Measurements from ENCODE around the gene DMAC2L. TPM values are rescaled to one million over a fixed set of nuclear protein-coding genes. Genes with fewer than 3 reads are reported as not detected.

DMAC2L gene
- total RNA-seq, 1 donor from 2014 or later: 17.7 TPM

DNA sequence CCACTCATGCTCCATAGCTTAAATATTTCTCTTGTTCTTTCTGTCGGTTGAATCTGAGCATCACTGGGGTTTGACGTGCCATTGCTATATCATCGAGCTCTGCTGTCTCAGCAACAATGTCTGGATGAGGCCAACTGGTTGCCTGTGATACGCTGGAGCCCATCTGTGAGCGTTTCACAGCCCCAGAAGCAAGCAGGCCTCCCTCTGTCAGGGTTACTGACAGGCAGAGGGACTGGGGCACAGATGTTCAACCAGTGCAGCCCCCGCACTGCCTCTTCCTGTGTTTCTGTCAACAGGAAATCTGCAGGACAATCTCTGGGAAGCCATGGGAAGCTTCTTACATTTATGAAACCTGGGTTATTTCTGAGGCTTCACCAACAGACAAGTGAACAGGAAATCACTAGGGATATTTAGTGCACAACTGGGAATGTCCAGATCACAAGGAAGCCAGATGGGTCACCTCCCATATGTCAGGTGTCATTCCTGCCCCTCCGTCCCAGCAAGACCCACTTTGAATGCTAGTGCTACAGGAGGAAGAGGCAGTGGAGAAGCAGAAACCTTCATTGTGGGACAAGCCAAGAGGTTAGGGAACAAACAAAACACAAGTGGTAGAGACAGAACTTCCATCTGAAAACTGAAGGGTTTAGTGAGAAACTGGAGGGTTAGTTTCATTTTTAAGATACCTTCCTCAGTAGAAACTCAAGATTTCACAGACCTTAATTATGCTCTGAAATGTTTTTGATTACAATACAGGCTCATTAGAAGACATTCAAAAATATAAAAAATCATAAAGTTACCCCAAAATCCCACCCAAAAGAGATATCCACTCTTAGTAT is 24.1 kb downstream of the DMAC2L start:
- Mint-ChIP-seq H3K36me3 (ENCODE audit: unreplicated experiment) (peaks cover 14% of the 10 kb centered on the region), H3K4me3 (ENCODE audit: unreplicated experiment) (no peak overlapping the region), H3K4me1 (ENCODE audit: unreplicated experiment) (peaks cover 23% of the 10 kb centered on the region), H3K27me3 (ENCODE audit: unreplicated experiment) (no peaks in the 10 kb centered on the region), H3K9me3 (ENCODE audit: unreplicated experiment) (no peaks in the 10 kb centered on the region), H3K27ac (ENCODE audit: unreplicated experiment) (peak overlapping the region; percentile 90)
- DNase-seq (ENCODE audit: extremely low spot score, unreplicated experiment): no peak
- TF ChIP-seq, protein P1, sequence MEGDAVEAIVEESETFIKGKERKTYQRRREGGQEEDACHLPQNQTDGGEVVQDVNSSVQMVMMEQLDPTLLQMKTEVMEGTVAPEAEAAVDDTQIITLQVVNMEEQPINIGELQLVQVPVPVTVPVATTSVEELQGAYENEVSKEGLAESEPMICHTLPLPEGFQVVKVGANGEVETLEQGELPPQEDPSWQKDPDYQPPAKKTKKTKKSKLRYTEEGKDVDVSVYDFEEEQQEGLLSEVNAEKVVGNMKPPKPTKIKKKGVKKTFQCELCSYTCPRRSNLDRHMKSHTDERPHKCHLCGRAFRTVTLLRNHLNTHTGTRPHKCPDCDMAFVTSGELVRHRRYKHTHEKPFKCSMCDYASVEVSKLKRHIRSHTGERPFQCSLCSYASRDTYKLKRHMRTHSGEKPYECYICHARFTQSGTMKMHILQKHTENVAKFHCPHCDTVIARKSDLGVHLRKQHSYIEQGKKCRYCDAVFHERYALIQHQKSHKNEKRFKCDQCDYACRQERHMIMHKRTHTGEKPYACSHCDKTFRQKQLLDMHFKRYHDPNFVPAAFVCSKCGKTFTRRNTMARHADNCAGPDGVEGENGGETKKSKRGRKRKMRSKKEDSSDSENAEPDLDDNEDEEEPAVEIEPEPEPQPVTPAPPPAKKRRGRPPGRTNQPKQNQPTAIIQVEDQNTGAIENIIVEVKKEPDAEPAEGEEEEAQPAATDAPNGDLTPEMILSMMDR (IDR thresholded peaks at IDR 0.05): no peak

DNA sequence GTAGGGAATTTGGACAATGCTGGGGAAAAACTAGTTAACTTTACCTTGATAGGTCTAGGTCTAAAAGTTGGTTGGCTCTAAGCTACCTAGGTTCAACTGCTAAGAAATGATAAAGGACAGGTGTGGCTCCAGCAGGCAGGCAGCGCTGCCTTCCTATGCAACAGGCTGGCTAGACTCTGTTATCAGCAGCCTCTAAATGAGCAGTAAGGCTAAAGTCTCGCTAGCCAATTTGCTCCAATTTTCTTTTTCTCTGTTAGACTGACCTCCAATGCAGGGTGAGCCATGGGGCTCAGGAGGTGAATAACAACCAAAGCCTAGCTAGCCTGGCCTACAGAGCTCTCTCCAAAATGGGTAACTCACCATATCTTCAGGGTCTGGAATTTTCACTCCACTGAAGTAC is 26.5 kb downstream of the DMAC2L start:
- no peak for DNase-seq (ENCODE audit: extremely low spot score, unreplicated experiment)
- TF ChIP-seq, protein P1 (IDR thresholded peaks at IDR 0.05): no peak
- no peak overlapping the region for H3K4me3 Mint-ChIP-seq (ENCODE audit: unreplicated experiment)
- H3K4me1 Mint-ChIP-seq (ENCODE audit: unreplicated experiment): peaks cover 37% of the 10 kb centered on the region
- H3K9me3 Mint-ChIP-seq (ENCODE audit: unreplicated experiment): no peaks in the 10 kb centered on the region
- no peaks in the 10 kb centered on the region for H3K27me3 Mint-ChIP-seq (ENCODE audit: unreplicated experiment)
- H3K36me3 Mint-ChIP-seq (ENCODE audit: unreplicated experiment): peaks cover 1% of the 10 kb centered on the region
- H3K27ac Mint-ChIP-seq (ENCODE audit: unreplicated experiment): no peak overlapping the region

GRCh38 chr14:50339178-50339804 is 27.2 kb downstream of the DMAC2L start:
- Mint-ChIP-seq H3K4me1 (ENCODE audit: unreplicated experiment) (peaks cover 44% of the 10 kb centered on the region), H3K9me3 (ENCODE audit: unreplicated experiment) (no peaks in the 10 kb centered on the region), H3K36me3 (ENCODE audit: unreplicated experiment) (peaks cover 1% of the 10 kb centered on the region), H3K27ac (ENCODE audit: unreplicated experiment) (no peak overlapping the region), H3K4me3 (ENCODE audit: unreplicated experiment) (no peak overlapping the region), H3K27me3 (ENCODE audit: unreplicated experiment) (no peaks in the 10 kb centered on the region)
- TF ChIP-seq, protein P1 (IDR thresholded peaks at IDR 0.05): no peak
- no peak for DNase-seq (ENCODE audit: extremely low spot score, unreplicated experiment)

DNA sequence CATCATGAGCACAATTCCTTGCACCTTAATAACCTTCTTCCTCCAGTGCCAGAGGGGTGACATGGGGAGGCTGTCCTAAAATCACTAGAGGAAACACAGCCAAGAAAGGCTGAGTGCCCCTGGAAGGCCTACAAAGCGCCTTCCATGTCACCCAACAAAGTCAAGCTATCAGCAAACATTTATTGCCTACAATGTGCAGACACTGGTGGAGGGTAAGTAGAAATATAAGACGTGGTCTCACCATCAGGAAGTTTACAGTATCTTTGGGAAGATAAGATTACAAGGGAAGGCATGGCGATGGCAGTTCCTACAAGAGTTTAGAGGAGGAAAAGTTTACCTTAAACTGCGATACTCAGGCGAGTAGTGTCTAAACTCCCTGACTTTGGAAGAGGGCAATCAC is 27.9 kb downstream of the DMAC2L start:
- Mint-ChIP-seq H3K27ac (ENCODE audit: unreplicated experiment) (no peak overlapping the region), H3K27me3 (ENCODE audit: unreplicated experiment) (no peaks in the 10 kb centered on the region), H3K4me3 (ENCODE audit: unreplicated experiment) (no peak overlapping the region), H3K9me3 (ENCODE audit: unreplicated experiment) (no peaks in the 10 kb centered on the region), H3K36me3 (ENCODE audit: unreplicated experiment) (peaks cover 1% of the 10 kb centered on the region), H3K4me1 (ENCODE audit: unreplicated experiment) (peaks cover 49% of the 10 kb centered on the region)
- TF ChIP-seq, protein P1 (IDR thresholded peaks at IDR 0.05): no peak
- no peak for DNase-seq (ENCODE audit: extremely low spot score, unreplicated experiment)

- Mint-ChIP-seq H3K27me3 (ENCODE audit: unreplicated experiment) (no peaks in the 10 kb centered on the region), H3K4me1 (ENCODE audit: unreplicated experiment) (peaks cover 49% of the 10 kb centered on the region), H3K36me3 (ENCODE audit: unreplicated experiment) (no peaks in the 10 kb centered on the region), H3K27ac (ENCODE audit: unreplicated experiment) (peak overlapping the region; percentile 11), H3K9me3 (ENCODE audit: unreplicated experiment) (no peaks in the 10 kb centered on the region), H3K4me3 (ENCODE audit: unreplicated experiment) (no peak overlapping the region)
- TF ChIP-seq, protein P1 (IDR thresholded peaks at IDR 0.05): no peak
- no peak for DNase-seq (ENCODE audit: extremely low spot score, unreplicated experiment)
These were observed 28.8 kb downstream of the DMAC2L start for GRCh38 chr14:50340963-50341362.

All from osteocyte (in vitro differentiated cells).